Smooth muscle cell (in vitro differentiated cells): ENCODE results near the gene HDAC6. TPM values are rescaled to one million over a fixed set of nuclear protein-coding genes. Genes with fewer than 3 reads are reported as not detected.

Experiments
- DNase-seq: peaks from one replicate; lab custom pipeline; 2025; ENCODE audit not compliant: unreplicated experiment; lab: John Stamatoyannopoulos, UW
- H2AFZ ChIP-seq: fragments of 200-600 bp; sonication (generic); 2 replicates; pipeline ENCODE4 v1.6.0; 2016; ENCODE audit warnings: antibody characterized with exemption, low read depth, mild to moderate bottlenecking
- H3F3A ChIP-seq: fragments of 200-600 bp; sonication (generic); 2 replicates; pipeline ENCODE4 v1.6.0; 2017; ENCODE audit warnings: antibody characterized with exemption, low read depth
- H3K27ac ChIP-seq: fragments of 200-600 bp; sonication (generic); 2 replicates; pipeline ENCODE4 v1.5.1; 2016; ENCODE audit warnings: low read depth, mild to moderate bottlenecking
- H3K27me3 ChIP-seq: fragments of 200-600 bp; sonication (generic); 2 replicates; pipeline ENCODE4 v1.6.1; 2016; ENCODE audit warnings: low read depth, mild to moderate bottlenecking
- H3K36me3 ChIP-seq: fragments of 200-600 bp; sonication (generic); 2 replicates; pipeline ENCODE4 v1.5.1; 2016; ENCODE audit warnings: low read depth
- H3K4me1 ChIP-seq: fragments of 200-600 bp; sonication (generic); 2 replicates; pipeline ENCODE4 v1.5.1; 2016; ENCODE audit warnings: low read depth
- H3K4me2 ChIP-seq: fragments of 200-600 bp; sonication (generic); 2 replicates; pipeline ENCODE4 v1.6.0; 2016; ENCODE audit warnings: mild to moderate bottlenecking
- H3K4me3 ChIP-seq: fragments of 200-600 bp; sonication (generic); 2 replicates; pipeline ENCODE4 v1.5.1; 2016; ENCODE audit warnings: mild to moderate bottlenecking
- H3K79me2 ChIP-seq: fragments of 200-600 bp; sonication (generic); 2 replicates; pipeline ENCODE4 v1.6.0; 2016; ENCODE audit warnings: low read depth, mild to moderate bottlenecking
- H3K9ac ChIP-seq: fragments of 200-600 bp; sonication (generic); 2 replicates; pipeline ENCODE4 v1.6.0; 2016; ENCODE audit warnings: low read depth
- H3K9me3 ChIP-seq: fragments of 200-600 bp; sonication (generic); replicated peaks from 2 replicates; pipeline ENCODE4 v1.5.1; 2016; ENCODE audit warnings: low read depth
- H4K20me1 ChIP-seq: fragments of 200-600 bp; sonication (generic); 2 replicates; pipeline ENCODE4 v1.6.0; 2016; ENCODE audit warnings: low read depth
- WGBS: methylation state at CpG from one replicate; pipeline ENCODE4 v1.1.7; 2016; ENCODE audit warnings: low lambda C conversion rate; 5-methylcytosine and 5-hydroxymethylcytosine counted together
- polyA plus RNA-seq: library from polyadenylated mRNA; unstranded; fragments of >200 nt; fragmentation: Nextera tagmentation; extraction: Ambion mirVana; gene quantifications from 2 replicates; pipeline ENCODE4 v1.2.1, GENCODE V29; 2016
- total RNA-seq: library from RNA; depleted of rRNA; stranded (reverse); fragments of >200 nt; gene quantifications from 2 replicates; pipeline ENCODE4 v1.2.3, GENCODE V29; 2014
- TF ChIP-seq, protein P1 (sequence below): fragments of 200-600 bp; sonication (generic); IDR thresholded peaks from 2 replicates; pipeline ENCODE4 v1.5.1; 2017; ENCODE audit warnings: borderline replicate concordance, mild to moderate bottlenecking, antibody characterized with exemption; ENCODE audit not compliant: insufficient read depth, poor library complexity, severe bottlenecking

The HDAC6 gene
- total and polyA plus RNA-seq, 2 experiments from 2014 or later = 46.0 to 71.3 TPM

DNA sequence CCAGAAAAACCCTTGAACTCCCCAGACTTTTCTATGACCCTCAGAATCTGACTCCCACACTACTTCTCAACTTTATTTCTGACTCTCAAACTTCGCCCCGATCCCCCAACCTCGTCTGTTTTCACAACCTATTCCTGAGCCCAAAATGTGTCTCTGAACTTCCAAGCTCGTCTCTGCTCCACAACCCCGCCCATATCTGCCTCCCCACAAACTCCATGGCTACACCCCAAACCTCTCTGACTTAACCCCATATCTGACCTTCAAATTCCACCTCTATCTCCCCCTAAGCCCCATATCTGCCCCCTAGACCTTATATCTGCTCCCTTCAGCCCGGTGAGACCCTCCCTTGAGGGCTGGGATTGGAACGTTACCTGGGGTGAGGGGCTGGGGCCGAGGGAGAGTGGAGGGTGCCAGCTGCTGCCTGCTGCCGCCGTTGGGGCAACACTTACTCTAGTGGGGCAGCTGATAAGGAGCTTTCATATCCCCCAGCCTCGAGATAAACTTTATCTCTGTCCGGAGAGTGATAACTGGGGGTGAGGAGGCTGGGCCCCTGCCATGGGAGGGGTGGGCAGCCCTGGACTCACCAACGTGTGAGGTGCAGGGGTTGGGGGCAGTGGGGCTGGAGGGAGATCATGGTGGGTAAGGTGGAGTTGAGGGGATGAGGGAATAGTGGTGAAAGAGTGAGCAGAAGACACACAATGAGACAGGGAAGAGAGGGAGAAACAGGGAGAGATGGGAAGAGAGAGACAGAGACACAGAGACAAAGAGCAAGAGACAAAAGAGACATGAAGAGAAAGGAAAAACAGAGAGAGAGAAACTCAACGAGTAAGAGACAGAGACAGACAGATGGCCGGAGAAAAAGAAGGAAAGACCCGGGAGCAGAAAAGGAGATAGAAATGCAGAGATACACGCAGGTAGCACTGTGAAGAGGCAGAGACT, 14.1 kb upstream of the HDAC6 start:
- H3K27ac ChIP-seq = no peak overlapping the region
- H3K36me3 ChIP-seq = no peaks in the 10 kb centered on the region
- DNase-seq = no peak
- H3K27me3 ChIP-seq = no peaks in the 10 kb centered on the region
- no peaks in the 10 kb centered on the region for H3F3A ChIP-seq
- no peaks in the 10 kb centered on the region for H4K20me1 ChIP-seq
- no peak overlapping the region for H3K4me3 ChIP-seq
- no peak overlapping the region for H2AFZ ChIP-seq
- WGBS = 70% methylated on average over 14 of the region's 17 CpGs
- TF ChIP-seq, protein P1, sequence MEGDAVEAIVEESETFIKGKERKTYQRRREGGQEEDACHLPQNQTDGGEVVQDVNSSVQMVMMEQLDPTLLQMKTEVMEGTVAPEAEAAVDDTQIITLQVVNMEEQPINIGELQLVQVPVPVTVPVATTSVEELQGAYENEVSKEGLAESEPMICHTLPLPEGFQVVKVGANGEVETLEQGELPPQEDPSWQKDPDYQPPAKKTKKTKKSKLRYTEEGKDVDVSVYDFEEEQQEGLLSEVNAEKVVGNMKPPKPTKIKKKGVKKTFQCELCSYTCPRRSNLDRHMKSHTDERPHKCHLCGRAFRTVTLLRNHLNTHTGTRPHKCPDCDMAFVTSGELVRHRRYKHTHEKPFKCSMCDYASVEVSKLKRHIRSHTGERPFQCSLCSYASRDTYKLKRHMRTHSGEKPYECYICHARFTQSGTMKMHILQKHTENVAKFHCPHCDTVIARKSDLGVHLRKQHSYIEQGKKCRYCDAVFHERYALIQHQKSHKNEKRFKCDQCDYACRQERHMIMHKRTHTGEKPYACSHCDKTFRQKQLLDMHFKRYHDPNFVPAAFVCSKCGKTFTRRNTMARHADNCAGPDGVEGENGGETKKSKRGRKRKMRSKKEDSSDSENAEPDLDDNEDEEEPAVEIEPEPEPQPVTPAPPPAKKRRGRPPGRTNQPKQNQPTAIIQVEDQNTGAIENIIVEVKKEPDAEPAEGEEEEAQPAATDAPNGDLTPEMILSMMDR = no peak
- H3K9me3 ChIP-seq = no peaks in the 10 kb centered on the region
- H3K4me2 ChIP-seq = no peak overlapping the region
- no peaks in the 10 kb centered on the region for H3K79me2 ChIP-seq
- no peaks in the 10 kb centered on the region for H3K4me1 ChIP-seq
- H3K9ac ChIP-seq = no peak overlapping the region

DNA sequence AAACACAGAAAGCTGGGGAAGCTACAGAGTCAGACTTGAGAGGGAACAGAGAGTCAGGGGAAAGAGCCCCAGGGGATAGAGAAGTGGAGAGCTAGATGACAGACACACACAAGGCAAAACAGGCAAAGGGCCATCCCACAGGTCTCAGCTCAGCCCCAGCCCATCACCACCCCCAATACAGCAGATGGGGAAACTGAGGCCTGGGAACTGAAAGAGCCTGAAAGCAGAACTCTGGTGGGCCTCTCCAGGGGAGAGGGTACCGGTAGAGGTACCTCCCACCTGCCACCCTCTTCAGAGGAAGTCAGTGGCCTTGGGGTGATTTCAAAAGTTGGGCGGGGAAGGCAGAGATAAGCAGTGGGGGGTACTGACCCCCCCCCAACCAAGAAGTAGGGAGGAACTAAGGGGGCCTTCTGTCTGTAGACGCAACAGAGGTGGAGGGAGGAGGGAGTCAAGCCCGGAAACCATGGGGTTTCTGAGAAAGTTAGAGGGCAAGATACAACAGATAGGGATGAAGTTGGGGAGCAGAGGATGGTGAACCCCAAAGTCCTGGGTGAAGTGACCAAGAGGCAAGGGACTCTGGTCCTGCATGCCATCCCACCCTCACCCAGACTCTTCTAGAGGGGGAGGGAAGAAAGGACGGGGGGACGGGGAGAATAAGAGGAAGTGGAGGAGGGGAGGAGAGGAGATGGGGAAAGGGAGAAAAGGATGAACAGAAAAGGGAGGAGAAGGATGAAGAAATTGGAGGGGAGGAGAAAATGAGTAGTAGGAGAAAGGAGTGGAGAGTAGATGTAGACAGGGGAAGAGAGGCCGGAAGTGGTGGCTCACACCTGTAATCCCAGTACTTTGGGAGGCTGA, 12.3 kb upstream of the HDAC6 start:
- no peaks in the 10 kb centered on the region for H4K20me1 ChIP-seq
- no peak overlapping the region for H3K4me2 ChIP-seq
- no peaks in the 10 kb centered on the region for H3K36me3 ChIP-seq
- H3K79me2 ChIP-seq = no peaks in the 10 kb centered on the region
- 88% methylated on average over 5 of the region's 7 CpGs for WGBS
- no peak overlapping the region for H3K9ac ChIP-seq
- H3K4me1 ChIP-seq = no peaks in the 10 kb centered on the region
- no peaks in the 10 kb centered on the region for H3K9me3 ChIP-seq
- no peaks in the 10 kb centered on the region for H3F3A ChIP-seq
- H2AFZ ChIP-seq = no peak overlapping the region
- no peak overlapping the region for H3K4me3 ChIP-seq
- TF ChIP-seq, protein P1 = no peak
- DNase-seq = no peak
- no peaks in the 10 kb centered on the region for H3K27me3 ChIP-seq
- H3K27ac ChIP-seq = no peak overlapping the region

DNA sequence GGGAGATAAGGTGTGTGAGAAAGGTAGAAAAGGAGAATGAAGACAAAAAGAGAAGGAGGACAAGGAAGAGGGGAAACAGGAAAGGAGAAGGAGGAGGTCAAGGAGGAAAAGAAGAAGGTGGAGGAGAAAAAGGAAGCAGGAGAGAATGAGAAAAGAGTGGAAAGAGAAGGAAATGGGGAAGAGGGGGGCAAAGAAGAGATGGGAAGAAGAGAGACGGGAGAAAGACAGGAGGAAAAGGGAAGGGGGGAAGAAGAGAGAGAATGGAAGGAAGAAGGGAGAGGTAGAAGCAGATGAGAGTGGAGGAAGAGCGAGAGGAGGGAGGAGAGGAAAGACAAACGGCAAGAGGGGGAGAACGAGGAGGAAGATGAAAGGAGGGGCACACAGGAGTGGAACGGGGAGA, 11.4 kb upstream of the HDAC6 start:
- H3K36me3 ChIP-seq = no peaks in the 10 kb centered on the region
- no peaks in the 10 kb centered on the region for H3K4me1 ChIP-seq
- no peaks in the 10 kb centered on the region for H3K9me3 ChIP-seq
- no peak overlapping the region for H3K4me3 ChIP-seq
- no peaks in the 10 kb centered on the region for H4K20me1 ChIP-seq
- TF ChIP-seq, protein P1 = no peak
- no peak overlapping the region for H2AFZ ChIP-seq
- no peaks in the 10 kb centered on the region for H3F3A ChIP-seq
- no peaks in the 10 kb centered on the region for H3K27me3 ChIP-seq
- WGBS = 90% methylated on average over 4 of the region's 5 CpGs
- no peak for DNase-seq
- no peak overlapping the region for H3K27ac ChIP-seq
- no peaks in the 10 kb centered on the region for H3K79me2 ChIP-seq
- H3K4me2 ChIP-seq = no peak overlapping the region
- no peak overlapping the region for H3K9ac ChIP-seq
